Natural killer cell (primary cell): ENCODE measurements around the gene RELT. TPM values are rescaled to one million over a fixed set of nuclear protein-coding genes. Genes with fewer than 3 reads are reported as not detected.

ENCODE experiments used
- ATAC-seq, 3 donors: fragments of 150-1000 bp in 2 of 3; fragments of 200-7000 bp in 1 of 3; cut with Tn5 transposase; 1 replicate in 1 of 3; 2 replicates in 2 of 3; pipeline ENCODE4 v1.10.0; 2021; ENCODE audit warnings: mild to moderate bottlenecking in 2 of 3, moderate library complexity in 2 of 3
- DNase-seq, 2 donors: peaks; one replicate each; pipeline versions ENCODE4 v3.0.0 to v3.0.0-alpha.2; 2013 to 2021; ENCODE audit warnings: mixed read lengths in 1 of 2
- H3K27ac ChIP-seq: one replicate; pipeline ENCODE4 v1.5.1; 2013; ENCODE audit warnings: mild to moderate bottlenecking, low read length
- H3K27me3 ChIP-seq: one replicate; pipeline ENCODE4 v1.6.1; 2013; ENCODE audit warnings: low read length; ENCODE audit not compliant: control insufficient read depth, insufficient read depth
- H3K36me3 ChIP-seq: one replicate; pipeline ENCODE4 v1.6.1; 2013; ENCODE audit warnings: low read length; ENCODE audit not compliant: control insufficient read depth, insufficient read depth
- H3K4me1 ChIP-seq: one replicate; pipeline ENCODE4 v1.6.1; 2013; ENCODE audit warnings: low read length; ENCODE audit not compliant: control insufficient read depth, insufficient read depth
- H3K4me3 ChIP-seq: one replicate; pipeline ENCODE4 v1.5.1; 2013; ENCODE audit warnings: low read length
- H3K9me3 ChIP-seq: one replicate; pipeline ENCODE4 v1.6.1; 2013; ENCODE audit warnings: low read length; ENCODE audit not compliant: control insufficient read depth, insufficient read depth
- H3K27ac Mint-ChIP-seq, 2 donors: one replicate each; pipeline ENCODE4 v1.8.0; 2022; ENCODE audit warnings: mild to moderate bottlenecking in 2 of 2, mixed read lengths in 2 of 2, moderate library complexity in 1 of 2
- H3K27me3 Mint-ChIP-seq, 2 donors: one replicate each; pipeline ENCODE4 v1.8.0; 2022; ENCODE audit warnings: low read depth in 2 of 2, mixed read lengths in 2 of 2
- H3K36me3 Mint-ChIP-seq: one replicate; pipeline ENCODE4 v1.8.0; 2022; ENCODE audit warnings: mixed read lengths
- H3K4me1 Mint-ChIP-seq, 2 donors: one replicate each; pipeline ENCODE4 v1.8.0; 2022; ENCODE audit warnings: mixed read lengths in 2 of 2
- H3K4me3 Mint-ChIP-seq: one replicate; pipeline ENCODE4 v1.8.0; 2022; ENCODE audit warnings: mild to moderate bottlenecking, moderate library complexity, mixed read lengths
- H3K9me3 Mint-ChIP-seq, 2 donors: one replicate each; pipeline ENCODE4 v1.8.0; 2022; ENCODE audit warnings: mixed read lengths in 2 of 2
- WGBS: methylation state at CpG from one replicate; pipeline ENCODE4 v1.1.7; 2013; ENCODE audit warnings: missing lambda C conversion rate; ENCODE audit not compliant: insufficient coverage; 5-methylcytosine and 5-hydroxymethylcytosine counted together
- intact Hi-C: fragments of 100-400 bp; cut with micrococcal nuclease; formaldehyde crosslinking; loops from one replicate; pipeline ENCODE4 v1.14.2; 2022
- total RNA-seq, 4 donors: library from RNA; stranded (reverse); fragments of 120-200 nt in 1 of 4; gene quantifications; one replicate each; pipeline versions ENCODE4 v1.2.3 to v1.2.4, GENCODE V29; 2013 to 2022
- TF ChIP-seq, protein P1 (sequence below): fragments of 200-600 bp; IDR thresholded peaks from one replicate; pipeline ENCODE4 v1.8.0; 2022; ENCODE audit warnings: antibody characterized with exemption

Gene RELT
- total RNA-seq, 3 donors from 2014 or later (not counting 1 experiment from before 2014, with no cell fraction given): 132 to 264 (median 151) TPM

DNA sequence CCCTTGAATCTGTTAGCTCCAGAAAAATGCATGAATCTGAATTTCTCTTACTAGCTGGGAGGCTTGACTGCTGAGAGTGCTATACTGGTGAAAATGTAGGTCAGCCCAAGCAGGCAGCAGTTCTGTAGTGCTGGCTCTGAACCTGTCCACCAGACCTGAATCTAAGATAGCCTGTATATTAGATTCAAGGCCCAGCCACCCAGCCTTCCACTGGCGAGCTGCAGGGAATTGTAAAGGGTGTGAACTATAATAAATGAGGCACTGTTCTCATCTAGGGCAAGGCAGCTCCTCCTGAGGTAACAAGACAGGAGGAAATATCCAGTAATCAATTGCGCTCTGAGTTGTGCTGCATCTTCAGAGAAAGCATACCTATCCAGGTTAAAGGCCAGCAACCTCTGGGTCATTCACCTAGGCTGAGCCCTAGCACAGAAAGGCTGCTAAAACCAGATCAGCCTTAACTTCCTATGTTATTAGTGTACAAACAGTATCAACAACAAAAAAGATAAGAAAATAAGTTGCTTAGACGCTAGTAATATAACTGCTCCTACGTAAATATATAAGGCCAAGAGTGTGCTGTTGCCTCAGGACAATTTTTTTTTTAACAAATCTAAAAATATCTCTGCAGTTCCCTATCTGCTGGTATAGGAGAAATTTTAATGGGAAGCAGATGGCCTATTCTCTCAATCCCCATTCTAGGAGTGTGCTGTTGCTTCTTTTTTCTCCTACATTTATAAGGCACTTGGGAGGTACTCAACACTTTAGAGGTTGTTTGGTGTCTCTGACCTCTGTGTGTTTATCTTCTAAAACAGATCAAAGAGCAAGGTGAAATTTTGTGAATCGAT lies 63.0 kb downstream of the RELT start:
- Histone ChIP-seq H3K4me3 (no peak overlapping the region), H3K9me3 (no peaks in the 10 kb centered on the region), H3K27ac (no peak overlapping the region), H3K27me3 (no peaks in the 10 kb centered on the region), H3K36me3 (no peaks in the 10 kb centered on the region), H3K4me1 (no peaks in the 10 kb centered on the region)
- no peak overlapping the region for H3K27ac Mint-ChIP-seq
- no peaks in the 10 kb centered on the region for H3K36me3 Mint-ChIP-seq
- TF ChIP-seq, protein P1, sequence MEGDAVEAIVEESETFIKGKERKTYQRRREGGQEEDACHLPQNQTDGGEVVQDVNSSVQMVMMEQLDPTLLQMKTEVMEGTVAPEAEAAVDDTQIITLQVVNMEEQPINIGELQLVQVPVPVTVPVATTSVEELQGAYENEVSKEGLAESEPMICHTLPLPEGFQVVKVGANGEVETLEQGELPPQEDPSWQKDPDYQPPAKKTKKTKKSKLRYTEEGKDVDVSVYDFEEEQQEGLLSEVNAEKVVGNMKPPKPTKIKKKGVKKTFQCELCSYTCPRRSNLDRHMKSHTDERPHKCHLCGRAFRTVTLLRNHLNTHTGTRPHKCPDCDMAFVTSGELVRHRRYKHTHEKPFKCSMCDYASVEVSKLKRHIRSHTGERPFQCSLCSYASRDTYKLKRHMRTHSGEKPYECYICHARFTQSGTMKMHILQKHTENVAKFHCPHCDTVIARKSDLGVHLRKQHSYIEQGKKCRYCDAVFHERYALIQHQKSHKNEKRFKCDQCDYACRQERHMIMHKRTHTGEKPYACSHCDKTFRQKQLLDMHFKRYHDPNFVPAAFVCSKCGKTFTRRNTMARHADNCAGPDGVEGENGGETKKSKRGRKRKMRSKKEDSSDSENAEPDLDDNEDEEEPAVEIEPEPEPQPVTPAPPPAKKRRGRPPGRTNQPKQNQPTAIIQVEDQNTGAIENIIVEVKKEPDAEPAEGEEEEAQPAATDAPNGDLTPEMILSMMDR: no peak
- peaks cover 0 to 4% of the 10 kb centered on the region in 2 donors for H3K4me1 Mint-ChIP-seq
- no peaks in the 10 kb centered on the region for H3K9me3 Mint-ChIP-seq
- no peak for DNase-seq
- 93% methylated on average over 5 of the region's 5 CpGs for whole genome bisulfite sequencing
- intact Hi-C loops: no loop called here
- H3K4me3 Mint-ChIP-seq: no peak overlapping the region
- ATAC-seq: no peak
- no peaks in the 10 kb centered on the region for H3K27me3 Mint-ChIP-seq

DNA sequence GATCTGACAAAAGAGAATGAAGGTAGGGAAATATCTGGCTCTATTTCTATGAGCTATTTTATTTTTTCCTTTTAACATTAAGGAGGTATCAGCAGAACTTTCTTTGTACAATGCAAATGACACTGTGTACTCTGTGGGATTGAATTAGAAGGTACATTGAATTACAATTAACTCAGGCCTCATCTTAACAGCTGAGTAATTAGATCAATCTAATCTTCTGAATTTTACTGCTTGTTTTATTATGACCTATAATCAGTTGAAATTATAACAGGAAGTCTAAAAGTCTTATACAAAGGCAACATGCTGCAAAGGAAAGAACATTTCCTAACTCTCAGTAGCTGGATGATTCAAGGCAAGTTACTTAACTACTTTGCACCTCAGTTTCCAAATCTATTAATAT lies 69.8 kb downstream of the RELT start:
- Histone ChIP-seq H3K27me3 (no peaks in the 10 kb centered on the region), H3K4me1 (no peaks in the 10 kb centered on the region), H3K27ac (no peak overlapping the region), H3K4me3 (no peak overlapping the region), H3K9me3 (no peaks in the 10 kb centered on the region), H3K36me3 (no peaks in the 10 kb centered on the region)
- Mint-ChIP-seq H3K36me3 (no peaks in the 10 kb centered on the region), H3K27ac (peak overlapping the region in 1 of 2 donors; percentile 17), H3K4me1 (peaks cover 0 to 13% of the 10 kb centered on the region in 2 donors), H3K27me3 (no peaks in the 10 kb centered on the region), H3K9me3 (no peaks in the 10 kb centered on the region), H3K4me3 (no peak overlapping the region)
- TF ChIP-seq, protein P1: no peak
- DNase-seq (no peak), ATAC-seq (no peak)
- intact Hi-C loops: no loop called here

DNA sequence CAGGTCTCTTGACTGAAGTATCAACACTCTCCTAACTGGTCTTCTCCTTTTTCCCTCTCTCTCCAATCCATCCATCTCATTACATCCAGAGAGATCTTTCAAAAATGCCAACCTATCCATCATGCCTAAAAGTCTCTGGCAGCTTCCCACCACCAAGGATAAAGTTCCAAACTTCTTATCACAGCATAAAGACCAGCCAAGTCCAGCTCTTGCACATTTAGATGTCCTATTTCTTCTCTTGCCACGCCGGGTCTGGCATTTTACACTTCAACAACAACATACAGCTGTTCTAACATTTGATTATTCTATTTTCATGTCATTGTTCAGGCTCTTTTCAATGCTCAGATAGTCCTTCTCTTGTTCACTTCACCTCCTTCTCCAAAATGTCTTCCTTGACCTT lies 70.6 kb downstream of the RELT start:
- Mint-ChIP-seq H3K4me1 (peaks cover 0 to 17% of the 10 kb centered on the region in 2 donors), H3K9me3 (no peaks in the 10 kb centered on the region), H3K27me3 (no peaks in the 10 kb centered on the region), H3K27ac (no peak overlapping the region), H3K36me3 (no peaks in the 10 kb centered on the region), H3K4me3 (no peak overlapping the region)
- H3K36me3 ChIP-seq: no peaks in the 10 kb centered on the region
- TF ChIP-seq, protein P1: no peak
- DNase-seq (no peak), ATAC-seq (no peak)
- no peaks in the 10 kb centered on the region for H3K27me3 ChIP-seq
- 96% methylated on average over 2 of the region's 2 CpGs for WGBS
- no peaks in the 10 kb centered on the region for H3K9me3 ChIP-seq
- no peaks in the 10 kb centered on the region for H3K4me1 ChIP-seq
- no peak overlapping the region for H3K4me3 ChIP-seq
- no peak overlapping the region for H3K27ac ChIP-seq
- intact Hi-C loops: no loop called here

Other genes starting within 250 kb of the RELT start
- 10 to 100 TPM; 39.4 to 59.1 (median 42.1) TPM for gene FCHSD2, start 234.1 kb upstream of the RELT start, total RNA-seq
- 1 to 10 TPM in 1 of 3 donors, under 1 TPM in 2; 0.27 to 1.0 (median 0.90) TPM for gene P2RY2, start 158.1 kb upstream of the RELT start, total RNA-seq
- under 1 TPM in 2 of 3 donors, not detected in 1; 0.24 to 0.40 TPM for gene P2RY6, start 104.1 kb upstream of the RELT start, total RNA-seq
- gene ARHGEF17, start 68.1 kb upstream of the RELT start, total RNA-seq: under 1 TPM; 0.02 to 0.88 (median 0.50) TPM
- gene FAM168A, start 221.7 kb downstream of the RELT start, total RNA-seq: 10 to 100 TPM; 27.4 to 39.8 (median 30.4) TPM